Measurements from ENCODE around the gene RBSN.
"Not testable (repeated sequence)": the region's sequence is repeated elsewhere in the genome, so short reads cannot be mapped to it uniquely, and the experiment has no call there.

The RBSN gene

DNA sequence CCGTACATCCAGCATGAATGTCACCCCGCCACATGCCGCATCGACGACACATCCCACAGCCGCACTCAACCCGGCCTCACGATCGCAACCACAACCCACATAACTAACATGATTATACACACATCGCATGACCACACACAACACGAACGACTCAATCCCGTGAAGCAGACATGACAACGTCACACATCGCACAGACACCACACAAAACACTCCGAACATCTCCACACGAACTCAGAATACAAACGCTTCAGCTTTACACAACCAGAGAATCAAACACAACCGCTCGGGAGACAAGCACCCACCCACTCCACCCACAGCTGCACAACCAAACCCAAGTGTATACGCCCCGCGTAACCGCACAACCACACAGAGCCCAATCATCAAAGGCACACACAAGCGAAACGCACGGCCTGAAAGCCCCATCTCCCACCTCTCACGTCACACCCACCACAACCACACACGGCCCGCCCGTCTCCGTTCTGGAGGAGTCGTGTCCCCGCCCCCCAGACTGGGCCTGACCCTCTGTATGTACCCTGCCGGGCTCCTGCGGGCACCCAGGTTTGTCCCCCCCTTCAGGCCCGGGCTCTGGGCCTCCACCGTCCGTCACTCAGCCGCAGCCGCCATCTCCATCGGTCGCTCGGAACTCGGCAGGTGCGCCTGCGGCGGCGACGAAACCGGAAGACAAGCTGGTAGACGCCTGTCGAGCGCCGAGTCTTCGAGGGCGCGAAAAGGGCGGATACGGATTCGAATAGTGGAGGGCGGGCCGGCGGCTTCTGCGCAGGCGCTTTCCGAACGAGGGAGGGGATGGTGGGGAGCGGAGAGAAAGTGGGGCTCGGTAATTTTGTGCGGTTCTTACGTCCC, at the start of gene RBSN:
Gene RBSN (minus strand): TSS at position 646 of the 861 bp plus-strand sequence. CDS start 3,028 bp downstream, outside the sequence.
- peak; percentile 92 for ATAC-seq
- TF ChIP-seq ZNF8 (CRISPR knock-in tag; IDR thresholded peaks at IDR 0.05) (no peak), PPARA (CRISPR knock-in tag; IDR thresholded peaks at IDR 0.05; ENCODE audit: borderline replicate concordance) (no peak), TCF4 (CRISPR knock-in tag; IDR thresholded peaks at IDR 0.05; ENCODE audit: borderline replicate concordance) (no peak; the same call in 1 of the 2 replicates), ISL1 (CRISPR knock-in tag; IDR thresholded peaks at IDR 0.05) (no peak), ZFP3 (CRISPR knock-in tag; IDR thresholded peaks at IDR 0.05) (no peak), OSR1 (CRISPR knock-in tag; IDR thresholded peaks at IDR 0.05) (no peak), ZFP30 (CRISPR knock-in tag; IDR thresholded peaks at IDR 0.05) (no peak), ZNF70 (CRISPR knock-in tag; IDR thresholded peaks at IDR 0.05) (no peak), ZC3H10 (CRISPR knock-in tag; IDR thresholded peaks at IDR 0.05) (no peak), TOX (CRISPR knock-in tag; IDR thresholded peaks at IDR 0.05; ENCODE audit: borderline replicate concordance) (no peak)
- TF ChIP-seq, protein P1, sequence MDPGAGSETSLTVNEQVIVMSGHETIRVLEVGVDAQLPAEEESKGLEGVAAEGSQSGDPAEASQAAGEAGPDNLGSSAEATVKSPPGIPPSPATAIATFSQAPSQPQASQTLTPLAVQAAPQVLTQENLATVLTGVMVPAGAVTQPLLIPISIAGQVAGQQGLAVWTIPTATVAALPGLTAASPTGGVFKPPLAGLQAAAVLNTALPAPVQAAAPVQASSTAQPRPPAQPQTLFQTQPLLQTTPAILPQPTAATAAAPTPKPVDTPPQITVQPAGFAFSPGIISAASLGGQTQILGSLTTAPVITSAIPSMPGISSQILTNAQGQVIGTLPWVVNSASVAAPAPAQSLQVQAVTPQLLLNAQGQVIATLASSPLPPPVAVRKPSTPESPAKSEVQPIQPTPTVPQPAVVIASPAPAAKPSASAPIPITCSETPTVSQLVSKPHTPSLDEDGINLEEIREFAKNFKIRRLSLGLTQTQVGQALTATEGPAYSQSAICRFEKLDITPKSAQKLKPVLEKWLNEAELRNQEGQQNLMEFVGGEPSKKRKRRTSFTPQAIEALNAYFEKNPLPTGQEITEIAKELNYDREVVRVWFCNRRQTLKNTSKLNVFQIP (CRISPR knock-in tag; IDR thresholded peaks at IDR 0.05; ENCODE audit: borderline replicate concordance, low read depth), result no peak
- TF ChIP-seq, protein P2, sequence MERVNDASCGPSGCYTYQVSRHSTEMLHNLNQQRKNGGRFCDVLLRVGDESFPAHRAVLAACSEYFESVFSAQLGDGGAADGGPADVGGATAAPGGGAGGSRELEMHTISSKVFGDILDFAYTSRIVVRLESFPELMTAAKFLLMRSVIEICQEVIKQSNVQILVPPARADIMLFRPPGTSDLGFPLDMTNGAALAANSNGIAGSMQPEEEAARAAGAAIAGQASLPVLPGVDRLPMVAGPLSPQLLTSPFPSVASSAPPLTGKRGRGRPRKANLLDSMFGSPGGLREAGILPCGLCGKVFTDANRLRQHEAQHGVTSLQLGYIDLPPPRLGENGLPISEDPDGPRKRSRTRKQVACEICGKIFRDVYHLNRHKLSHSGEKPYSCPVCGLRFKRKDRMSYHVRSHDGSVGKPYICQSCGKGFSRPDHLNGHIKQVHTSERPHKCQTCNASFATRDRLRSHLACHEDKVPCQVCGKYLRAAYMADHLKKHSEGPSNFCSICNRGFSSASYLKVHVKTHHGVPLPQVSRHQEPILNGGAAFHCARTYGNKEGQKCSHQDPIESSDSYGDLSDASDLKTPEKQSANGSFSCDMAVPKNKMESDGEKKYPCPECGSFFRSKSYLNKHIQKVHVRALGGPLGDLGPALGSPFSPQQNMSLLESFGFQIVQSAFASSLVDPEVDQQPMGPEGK (CRISPR knock-in tag; IDR thresholded peaks at IDR 0.05; ENCODE audit: borderline replicate concordance), result no peak

DNA sequence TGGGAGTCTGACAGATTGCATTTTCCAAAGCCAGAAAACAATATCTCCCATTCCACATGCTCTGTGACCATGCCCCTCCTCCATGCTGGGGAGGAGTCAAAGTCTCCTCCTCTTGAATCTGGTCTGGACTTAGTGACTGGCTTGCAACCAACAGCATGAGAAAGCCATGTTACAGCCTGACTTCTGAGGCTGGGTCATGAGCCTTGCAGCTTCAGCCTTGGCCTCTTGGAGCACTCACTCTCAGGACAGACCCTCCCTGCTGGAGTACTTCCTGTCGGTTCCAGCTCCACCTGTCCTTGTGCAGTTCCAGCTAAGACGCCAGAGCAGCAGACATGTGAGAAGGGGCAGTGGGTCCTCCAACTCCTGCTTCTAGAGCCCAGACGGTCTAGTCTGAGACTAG, 49.7 kb upstream of the RBSN start:
- TF ChIP-seq, protein P3, sequence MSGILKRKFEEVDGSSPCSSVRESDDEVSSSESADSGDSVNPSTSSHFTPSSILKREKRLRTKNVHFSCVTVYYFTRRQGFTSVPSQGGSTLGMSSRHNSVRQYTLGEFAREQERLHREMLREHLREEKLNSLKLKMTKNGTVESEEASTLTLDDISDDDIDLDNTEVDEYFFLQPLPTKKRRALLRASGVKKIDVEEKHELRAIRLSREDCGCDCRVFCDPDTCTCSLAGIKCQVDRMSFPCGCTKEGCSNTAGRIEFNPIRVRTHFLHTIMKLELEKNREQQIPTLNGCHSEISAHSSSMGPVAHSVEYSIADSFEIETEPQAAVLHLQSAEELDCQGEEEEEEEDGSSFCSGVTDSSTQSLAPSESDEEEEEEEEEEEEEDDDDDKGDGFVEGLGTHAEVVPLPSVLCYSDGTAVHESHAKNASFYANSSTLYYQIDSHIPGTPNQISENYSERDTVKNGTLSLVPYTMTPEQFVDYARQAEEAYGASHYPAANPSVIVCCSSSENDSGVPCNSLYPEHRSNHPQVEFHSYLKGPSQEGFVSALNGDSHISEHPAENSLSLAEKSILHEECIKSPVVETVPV (CRISPR knock-in tag; IDR thresholded peaks at IDR 0.05), result no peak
- TF ChIP-seq ZNF8 (CRISPR knock-in tag; IDR thresholded peaks at IDR 0.05), result no peak
- TF ChIP-seq OSR1 (CRISPR knock-in tag; IDR thresholded peaks at IDR 0.05), result no peak
- peak; percentile 32; the same call in 2 of the 3 replicates for ATAC-seq

DNA sequence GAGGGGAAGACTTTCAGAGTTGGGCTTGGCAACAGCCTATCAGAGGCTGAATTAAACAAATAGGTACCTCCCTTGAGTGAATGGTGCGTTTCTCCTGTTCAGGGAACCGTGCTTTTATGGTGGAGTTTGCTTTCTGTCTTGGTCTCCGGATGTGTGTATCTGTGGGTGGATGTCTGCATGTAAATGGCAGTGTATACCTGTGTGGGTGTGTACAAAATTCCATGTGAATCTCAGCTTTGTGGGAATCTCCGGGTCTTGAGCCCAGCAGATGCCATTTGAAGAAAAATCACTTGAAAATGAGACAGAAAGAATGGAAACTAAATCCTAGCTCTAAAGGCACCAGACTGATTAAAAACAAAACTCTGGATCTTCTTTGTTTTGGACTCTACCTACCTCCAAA, 37.9 kb upstream of the RBSN start:
- not testable (repeated sequence) for ATAC-seq

DNA sequence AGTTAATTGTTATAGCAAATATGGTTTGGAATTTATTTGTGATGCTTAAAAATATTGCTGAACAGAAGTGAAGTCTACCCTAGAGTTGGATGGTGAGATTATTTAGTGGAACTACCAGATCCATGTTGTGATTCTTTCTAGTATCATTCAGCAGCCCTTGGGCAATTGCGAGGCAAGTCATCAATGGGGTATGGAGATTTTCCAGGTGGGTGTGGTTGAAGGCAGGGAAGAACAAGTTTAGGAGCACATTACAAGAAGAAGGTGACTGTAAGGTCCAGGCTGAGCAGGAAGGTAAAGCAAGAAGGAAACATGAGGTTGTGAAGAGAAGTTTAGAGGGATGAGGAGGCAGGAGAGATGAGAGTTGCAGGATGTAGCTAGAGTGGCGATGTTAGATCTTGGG, 36.0 kb upstream of the RBSN start:
- not testable (repeated sequence) for ATAC-seq

DNA sequence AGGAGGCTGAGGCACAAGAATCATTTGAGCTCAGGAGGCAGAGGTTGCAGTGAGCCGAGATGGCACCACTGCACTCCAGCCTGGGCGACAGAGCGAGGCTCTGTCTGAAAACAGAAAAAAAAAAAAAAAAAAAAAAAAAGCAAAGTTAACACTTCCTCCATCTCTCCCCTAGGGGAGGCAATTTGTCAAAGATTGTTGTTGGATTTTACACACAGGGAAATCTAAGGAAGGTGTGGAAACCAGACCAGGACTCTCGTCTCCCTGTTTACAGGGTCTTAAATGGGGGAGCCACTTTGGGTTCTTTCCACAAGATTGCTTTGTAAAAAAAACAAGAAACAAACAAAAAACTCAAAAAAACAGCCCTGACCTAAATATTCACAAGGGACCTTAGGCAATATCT, 29.5 kb upstream of the RBSN start:
- not testable (repeated sequence) for ATAC-seq

DNA sequence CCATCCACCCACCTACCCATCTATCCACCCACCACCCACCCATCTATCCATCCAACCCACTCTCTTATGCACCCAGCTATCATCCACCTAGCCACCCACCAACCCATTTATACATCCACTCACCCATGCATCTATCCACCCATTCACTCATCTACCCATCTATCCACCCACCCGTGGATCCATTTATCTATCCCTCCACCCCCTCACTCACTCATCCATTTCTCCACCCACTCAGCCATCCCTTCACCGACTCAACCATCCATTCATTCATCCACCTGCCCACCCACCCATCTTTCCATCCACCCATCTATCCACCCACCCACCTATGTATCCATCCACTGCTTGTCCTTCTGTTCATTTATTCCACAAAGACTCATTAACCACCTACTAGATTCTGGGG, 28.0 kb upstream of the RBSN start:
- ATAC-seq, result not testable (repeated sequence)

DNA sequence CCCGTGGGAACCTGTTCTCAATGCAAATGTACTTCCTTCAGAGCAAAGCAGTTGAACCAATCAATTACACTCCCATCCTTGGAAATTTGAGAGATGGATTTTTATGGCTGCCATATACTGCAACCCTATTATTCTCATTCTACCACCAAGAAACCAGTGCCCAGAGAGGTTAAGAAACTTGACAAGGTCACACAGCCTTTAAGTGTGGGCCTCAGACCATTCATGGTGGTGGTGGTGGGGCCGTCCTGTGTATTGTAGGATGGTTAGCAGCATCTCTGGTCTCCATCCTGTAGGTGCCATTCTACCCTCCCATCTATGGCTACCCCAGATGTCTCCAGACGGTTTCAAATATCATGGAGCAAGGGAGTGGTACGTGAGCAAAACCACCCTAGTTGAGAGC, 23.4 kb upstream of the RBSN start:
- ATAC-seq, result no peak

More for the DNA sequence above, 23.4 kb upstream of the RBSN start:
- TF ChIP-seq TCF4 (CRISPR knock-in tag; IDR thresholded peaks at IDR 0.05; ENCODE audit: borderline replicate concordance) (no peak), PPARA (CRISPR knock-in tag; IDR thresholded peaks at IDR 0.05; ENCODE audit: borderline replicate concordance) (no peak), SNAI2 (CRISPR knock-in tag; IDR thresholded peaks at IDR 0.05) (no peak), GLIS3 (CRISPR knock-in tag; IDR thresholded peaks at IDR 0.05) (no peak), OSR1 (CRISPR knock-in tag; IDR thresholded peaks at IDR 0.05) (no peak), ZNF70 (CRISPR knock-in tag; IDR thresholded peaks at IDR 0.05) (no peak), ZFP3 (CRISPR knock-in tag; IDR thresholded peaks at IDR 0.05) (no peak), ZNF8 (CRISPR knock-in tag; IDR thresholded peaks at IDR 0.05) (no peak), ISL1 (CRISPR knock-in tag; IDR thresholded peaks at IDR 0.05) (no peak), TOX (CRISPR knock-in tag; IDR thresholded peaks at IDR 0.05; ENCODE audit: borderline replicate concordance) (no peak), BACH2 (CRISPR knock-in tag; IDR thresholded peaks at IDR 0.05; ENCODE audit: borderline replicate concordance) (no peak), ZC3H10 (CRISPR knock-in tag; IDR thresholded peaks at IDR 0.05) (no peak), RARB (CRISPR knock-in tag; IDR thresholded peaks at IDR 0.05) (no peak), ESRRG (CRISPR knock-in tag; IDR thresholded peaks at IDR 0.05) (no peak)
- TF ChIP-seq, protein P3 (CRISPR knock-in tag; IDR thresholded peaks at IDR 0.05), result no peak
- TF ChIP-seq, protein P4, sequence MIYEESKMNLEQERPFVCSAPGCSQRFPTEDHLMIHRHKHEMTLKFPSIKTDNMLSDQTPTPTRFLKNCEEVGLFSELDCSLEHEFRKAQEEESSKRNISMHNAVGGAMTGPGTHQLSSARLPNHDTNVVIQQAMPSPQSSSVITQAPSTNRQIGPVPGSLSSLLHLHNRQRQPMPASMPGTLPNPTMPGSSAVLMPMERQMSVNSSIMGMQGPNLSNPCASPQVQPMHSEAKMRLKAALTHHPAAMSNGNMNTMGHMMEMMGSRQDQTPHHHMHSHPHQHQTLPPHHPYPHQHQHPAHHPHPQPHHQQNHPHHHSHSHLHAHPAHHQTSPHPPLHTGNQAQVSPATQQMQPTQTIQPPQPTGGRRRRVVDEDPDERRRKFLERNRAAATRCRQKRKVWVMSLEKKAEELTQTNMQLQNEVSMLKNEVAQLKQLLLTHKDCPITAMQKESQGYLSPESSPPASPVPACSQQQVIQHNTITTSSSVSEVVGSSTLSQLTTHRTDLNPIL (CRISPR knock-in tag; IDR thresholded peaks at IDR 0.05; ENCODE audit: low read depth), result no peak
